Fibroblast of peridontal ligament (primary cell): ENCODE data around the gene IRGM.

ENCODE experiments used
- DNase-seq: peaks from one replicate; pipeline ENCODE4 v3.0.0-alpha.2; 2010; ENCODE audit errors: extremely low read depth

IRGM gene

DNA sequence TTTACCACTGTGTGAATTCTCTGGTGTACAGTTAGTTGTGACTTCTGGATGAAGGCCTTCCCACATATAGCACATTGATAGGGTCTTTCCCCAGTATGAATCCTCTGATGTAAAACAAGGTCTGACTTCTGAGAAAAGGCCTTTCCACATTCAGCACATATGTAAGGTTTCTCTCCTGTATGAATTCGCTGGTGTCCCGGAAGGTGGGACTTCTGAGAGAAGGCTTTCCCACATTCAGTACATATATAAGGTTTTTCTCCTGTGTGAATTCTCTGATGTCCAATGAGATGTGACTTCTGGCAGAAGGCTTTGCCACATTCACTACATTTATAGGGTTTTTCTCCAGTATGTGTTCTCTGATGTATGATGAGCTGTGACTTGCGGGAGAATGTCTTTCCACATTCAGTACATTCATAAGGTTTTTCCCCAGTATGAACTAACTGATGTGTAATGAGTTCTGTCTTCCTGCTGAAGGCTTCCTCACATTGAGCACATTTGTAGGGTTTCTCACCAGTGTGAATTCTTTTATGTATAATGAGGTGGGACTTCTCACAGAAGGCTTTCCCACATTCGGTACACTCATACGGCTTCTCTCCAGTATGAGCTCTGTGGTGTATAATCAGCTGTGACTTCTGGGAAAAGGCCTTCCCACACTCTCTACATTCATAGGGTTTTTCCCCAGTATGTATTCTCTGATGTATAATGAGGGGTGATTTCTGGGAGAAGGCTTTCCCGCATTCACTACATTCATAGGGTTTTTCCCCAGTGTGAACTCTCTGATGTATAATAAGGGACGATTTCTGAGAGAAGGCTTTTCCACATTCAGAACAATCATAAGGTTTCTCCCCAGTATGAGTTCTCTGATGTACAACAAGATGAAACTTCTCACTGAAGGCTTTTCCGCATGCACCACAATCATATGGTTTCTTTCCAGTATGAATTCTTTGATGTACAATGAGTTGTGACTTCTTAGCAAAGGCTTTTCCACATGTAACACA, 49.4 kb downstream of the IRGM start:
- no peak for DNase-seq
